Skin of body (tissue), 2 donors: ENCODE data around the gene PCK2. TPM values are rescaled to one million over a fixed set of nuclear protein-coding genes. Genes with fewer than 3 reads are reported as not detected.

Source experiments
- DNase-seq: peaks from one replicate; lab custom pipeline; 2025; lab: John Stamatoyannopoulos, UW
- total RNA-seq: library from RNA; depleted of rRNA; stranded (reverse); fragments of >200 nt; gene quantifications from one replicate; pipeline ENCODE4 v1.2.3, GENCODE V29; 2014

PCK2 gene
- total RNA-seq, 1 donor from 2014 or later, result 7.2 TPM

- DNase-seq, result peak; percentile 99
Observed at GRCh38 chr14:24114532-24115421, 20.7 kb downstream of the PCK2 start, which contains the start of the genes DCAF11 and NRL. DCAF11 (plus strand) TSS chr14:24114777; CDS start chr14:24115595, 818 bp downstream. NRL (minus strand) TSS chr14:24114949; CDS start chr14:24082848, 32,101 bp downstream.

GRCh38 chr14:24115422-24116127 is 21.5 kb downstream of the PCK2 start:
- no peak for DNase-seq

GRCh38 chr14:24116128-24116814 is 22.2 kb downstream of the PCK2 start:
- no peak for DNase-seq

GRCh38 chr14:24117179-24117578 is 23.1 kb downstream of the PCK2 start:
- no peak for DNase-seq

- no peak for DNase-seq
Observed at GRCh38 chr14:24119691-24120090, 25.6 kb downstream of the PCK2 start.

- DNase-seq, result no peak
Observed at GRCh38 chr14:24121210-24121609, 27.1 kb downstream of the PCK2 start.

- DNase-seq, result no peak
Observed at GRCh38 chr14:24122416-24122815, 28.3 kb downstream of the PCK2 start.

GRCh38 chr14:24122898-24123297 is 28.8 kb downstream of the PCK2 start:
- no peak for DNase-seq

GRCh38 chr14:24123424-24124417 is 29.6 kb downstream of the PCK2 start:
- no peak for DNase-seq

- DNase-seq, result no peak
Observed at GRCh38 chr14:24126939-24127338, 32.8 kb downstream of the PCK2 start.

- no peak for DNase-seq
Observed at GRCh38 chr14:24127673-24128072, 33.6 kb downstream of the PCK2 start.

GRCh38 chr14:24129410-24129998 is 35.4 kb downstream of the PCK2 start:
- DNase-seq, result no peak

GRCh38 chr14:24130380-24130716 is 36.2 kb downstream of the PCK2 start, which contains the start of gene FITM1:
FITM1 (plus strand) TSS chr14:24130659; CDS start chr14:24131564, 905 bp downstream.
- DNase-seq, result no peak

GRCh38 chr14:24130717-24131548 is 36.8 kb downstream of the PCK2 start:
- DNase-seq, result peak; percentile 12

- DNase-seq, result no peak
Observed at GRCh38 chr14:24131549-24131966, 37.4 kb downstream of the PCK2 start.

GRCh38 chr14:24132061-24132685 is 38.1 kb downstream of the PCK2 start:
- no peak for DNase-seq

GRCh38 chr14:24132976-24133375 is 38.9 kb downstream of the PCK2 start:
- no peak for DNase-seq

GRCh38 chr14:24133735-24134134 is 39.6 kb downstream of the PCK2 start:
- no peak for DNase-seq

GRCh38 chr14:24135584-24135833 is 41.4 kb downstream of the PCK2 start:
- DNase-seq, result no peak
